Right lobe of liver (tissue), 6 donors: ENCODE measurements around the gene CDH23. TPM values are rescaled to one million over a fixed set of nuclear protein-coding genes. Genes with fewer than 3 reads are reported as not detected.

ENCODE experiments used
- ATAC-seq, 4 donors: fragments of 200-7000 bp; cut with Tn5 transposase; one replicate each; pipeline ENCODE4 v1.9.1; 2020; ENCODE audit warnings: mild to moderate bottlenecking in 4 of 4, moderate library complexity in 4 of 4
- DNase-seq, 3 donors: peaks; one replicate each; pipeline ENCODE4 v3.0.0-alpha.2; 2020
- H3K27ac ChIP-seq, 3 donors: fragments of 200-600 bp; one replicate each; pipeline ENCODE4 v1.8.0; 2022
- H3K27me3 ChIP-seq, 2 donors: fragments of 200-600 bp; one replicate each; pipeline ENCODE4 v1.8.0; 2022
- H3K36me3 ChIP-seq, 4 donors: fragments of 200-600 bp; sonication (generic) in 1 of 4; one replicate each; pipeline versions ENCODE4 v1.5.1 to v1.8.0; 2017 to 2022; ENCODE audit warnings: control low read depth in 1 of 4
- H3K4me1 ChIP-seq, 4 donors: fragments of 200-600 bp; sonication (generic) in 1 of 4; one replicate each; pipeline versions ENCODE4 v1.5.1 to v1.8.0; 2017 to 2022; ENCODE audit warnings: control low read depth in 1 of 4
- H3K4me3 ChIP-seq, 3 donors: fragments of 200-600 bp; one replicate each; pipeline ENCODE4 v1.8.0; 2022
- H3K9me3 ChIP-seq, 4 donors: fragments of 200-600 bp; sonication (generic) in 1 of 4; one replicate each; pipeline versions ENCODE4 v1.5.1 to v1.8.0; 2017 to 2022; ENCODE audit warnings: control low read depth in 1 of 4
- CTCF ChIP-seq, 4 donors: fragments of 200-600 bp in 3 of 4; fragments of 450-650 bp in 1 of 4; IDR thresholded peaks; one replicate each; pipeline versions ENCODE4 v1.5.1 to v1.8.0; 2016 to 2022; ENCODE audit warnings: antibody characterized with exemption in 4 of 4, mild to moderate bottlenecking in 2 of 4
- POLR2A ChIP-seq: fragments of 450-650 bp; IDR thresholded peaks from one replicate; pipeline ENCODE4 v1.6.1; 2017; ENCODE audit warnings: antibody characterized with exemption, mild to moderate bottlenecking
- WGBS: methylation state at CpG from one replicate; pipeline ENCODE4 v1.1.6; 2018; ENCODE audit warnings: low coverage, low lambda C conversion rate; ENCODE audit not compliant: insufficient coverage; ENCODE audit errors: missing lambda C conversion rate; 5-methylcytosine and 5-hydroxymethylcytosine counted together
- intact Hi-C, 2 donors: fragments of 100-400 bp; cut with DNase I; formaldehyde crosslinking; loops; one replicate each; pipeline versions ENCODE4 v1.11.2 to v1.14.1; 2022
- total RNA-seq, 6 experiments: library from RNA; depleted of rRNA in 2 of 6; stranded (reverse); fragments of >200 nt in 2 of 6; fragmentation: NEBNext Ultra II Directional in 3 of 6; extraction: Animal tissue kit (Norgen Biotek cat#: 25700) in 3 of 6; gene quantifications; one replicate each; pipeline versions ENCODE4 v1.1.0 to v1.2.4, GENCODE V29; 2016 to 2023
- donor health status: DM: no; HTN: yes; CAD: no.
- donor health status: DM: no; HTN: no; CAD: no.
- donor health status: DM: no; HTN: no; CAD: no.
- donor health status: DM: no; HTN: yes; CAD: no.
- donor health status: DM: no; HTN: yes; CAD: no.

Gene CDH23
- total RNA-seq, 6 experiments from 2014 or later, result 3.3 to 19.7 (median 6.3) TPM

GRCh38 chr10:71631007-71631861 is 234.5 kb downstream of the CDH23 start:
- WGBS, result 82% methylated on average over 5 of the region's 6 CpGs
- ATAC-seq (no peak), DNase-seq (no peak)
- intact Hi-C loops, result no loop called here
- Histone ChIP-seq H3K4me1 (peaks cover 0 to 21% (median 11%) of the 10 kb centered on the region in 4 donors), H3K27me3 (no peaks in the 10 kb centered on the region), H3K4me3 (no peak overlapping the region), H3K9me3 (no peaks in the 10 kb centered on the region), H3K27ac (no peak overlapping the region), H3K36me3 (no peaks in the 10 kb centered on the region)
- TF ChIP-seq POLR2A (no peak), CTCF (IDR thresholded peaks at IDR 0.05) (no peak)

DNA sequence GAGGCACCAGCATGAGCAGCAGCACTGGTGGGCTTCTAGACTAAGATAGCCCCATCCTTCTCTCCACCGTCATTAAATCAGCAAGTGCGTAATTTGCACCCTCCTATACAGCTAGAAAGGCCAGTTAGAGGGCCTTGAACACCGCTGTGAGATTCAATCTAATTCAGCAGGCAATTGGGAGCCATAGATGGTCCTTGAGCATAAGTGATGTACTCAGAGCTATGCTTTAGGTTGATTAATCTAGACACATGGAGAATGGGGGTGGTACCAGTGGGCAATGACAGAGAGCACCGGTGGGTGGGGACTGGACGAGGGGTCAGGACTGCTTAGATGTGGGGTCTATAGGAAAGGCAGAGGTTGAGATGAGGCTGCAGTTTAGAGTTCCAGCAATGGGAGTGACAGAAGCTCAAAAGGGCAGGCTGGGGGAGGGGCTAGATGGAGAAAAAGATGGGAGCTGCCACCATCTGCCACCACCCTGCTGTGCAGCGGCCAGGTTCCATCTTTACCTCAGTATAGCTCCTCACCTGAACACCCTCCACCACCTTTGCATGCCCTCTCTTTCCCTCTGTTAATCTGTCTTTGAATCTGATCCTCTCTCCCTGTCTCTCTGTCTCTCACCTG is 235.6 kb downstream of the CDH23 start:
- H3K36me3 ChIP-seq, result no peaks in the 10 kb centered on the region
- TF ChIP-seq POLR2A (no peak), CTCF (IDR thresholded peaks at IDR 0.05) (no peak)
- H3K27ac ChIP-seq, result no peak overlapping the region
- H3K4me1 ChIP-seq, result peaks cover 0 to 32% (median 15%) of the 10 kb centered on the region in 4 donors
- no peak overlapping the region for H3K4me3 ChIP-seq
- ATAC-seq (no peak), DNase-seq (no peak)
- 90% methylated on average over 6 of the region's 6 CpGs for WGBS
- no peaks in the 10 kb centered on the region for H3K27me3 ChIP-seq
- intact Hi-C loops, result no loop called here
- no peaks in the 10 kb centered on the region for H3K9me3 ChIP-seq

DNA sequence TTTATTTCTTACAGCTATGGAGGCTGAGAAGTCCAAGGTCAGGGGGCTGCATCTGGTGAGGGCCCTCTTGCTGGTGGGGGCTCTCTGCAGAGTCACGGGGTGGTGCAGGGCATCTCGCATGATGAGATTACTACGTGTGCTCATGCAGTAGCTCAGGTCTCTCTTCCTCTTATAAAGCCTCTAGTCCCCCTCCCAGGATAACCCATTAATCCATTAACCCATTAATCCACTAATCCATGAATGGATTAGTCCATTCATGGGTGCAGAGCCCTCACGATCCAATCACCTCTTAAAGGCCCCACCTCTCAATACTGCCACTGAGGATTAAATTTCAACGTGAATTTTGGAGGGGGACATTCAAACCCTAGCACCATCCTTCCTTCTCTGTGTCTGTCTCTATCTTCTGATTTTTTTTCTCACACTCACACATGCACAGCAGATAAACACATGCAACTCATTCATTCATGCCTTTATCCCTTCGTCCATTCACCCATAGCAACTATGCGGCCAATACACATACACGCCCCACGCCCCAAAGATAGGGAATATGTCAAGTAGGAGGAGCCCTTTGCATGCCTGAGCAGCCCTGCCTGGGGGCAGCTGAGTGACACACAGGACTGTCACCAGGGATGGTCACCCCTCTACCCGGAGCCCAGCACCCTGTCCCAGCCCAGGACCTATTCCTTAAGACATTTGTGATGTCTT is 236.3 kb downstream of the CDH23 start:
- no peak for DNase-seq
- H3K27ac ChIP-seq, result no peak overlapping the region
- TF ChIP-seq CTCF (IDR thresholded peaks at IDR 0.05) (no peak), POLR2A (no peak)
- 90% methylated on average over 7 of the region's 10 CpGs for WGBS
- ATAC-seq, result no peak
- no peaks in the 10 kb centered on the region for H3K27me3 ChIP-seq
- H3K9me3 ChIP-seq, result no peaks in the 10 kb centered on the region
- H3K36me3 ChIP-seq, result no peaks in the 10 kb centered on the region
- H3K4me1 ChIP-seq, result peaks cover 0 to 39% (median 18%) of the 10 kb centered on the region in 4 donors
- intact Hi-C loops, result no loop called here
- H3K4me3 ChIP-seq, result no peak overlapping the region

DNA sequence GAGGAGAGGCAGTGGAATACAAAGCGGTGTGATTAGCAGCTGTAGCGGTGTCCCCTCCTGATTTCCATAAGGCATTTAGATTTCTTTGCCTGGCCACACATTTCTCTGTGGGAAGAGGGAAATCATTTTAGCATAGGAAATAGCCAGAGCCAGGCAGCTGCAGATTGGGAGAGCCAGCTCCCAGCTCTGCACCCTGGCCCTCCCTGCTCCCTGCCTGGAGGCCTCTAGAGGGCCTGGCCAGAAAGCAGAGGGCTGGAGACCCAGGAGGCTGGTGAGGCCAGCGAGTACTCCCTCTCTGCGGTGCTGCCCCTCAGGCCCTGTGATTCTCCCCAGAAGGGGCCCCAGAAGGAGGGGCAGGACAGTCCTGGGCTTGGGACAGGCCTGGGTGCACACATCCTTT is 237.2 kb downstream of the CDH23 start:
- Histone ChIP-seq H3K27me3 (no peaks in the 10 kb centered on the region), H3K9me3 (no peaks in the 10 kb centered on the region), H3K36me3 (no peaks in the 10 kb centered on the region), H3K27ac (no peak overlapping the region), H3K4me3 (no peak overlapping the region), H3K4me1 (peaks cover 0 to 43% (median 21%) of the 10 kb centered on the region in 4 donors)
- ATAC-seq (no peak), DNase-seq (no peak)
- intact Hi-C loops, result no loop called here
- 100% methylated on average over 2 of the region's 4 CpGs for WGBS
- TF ChIP-seq POLR2A (no peak), CTCF (IDR thresholded peaks at IDR 0.05) (no peak)
